ENCODE results near the gene MBLAC1. TPM values are rescaled to one million over a fixed set of nuclear protein-coding genes. Genes with fewer than 3 reads are reported as not detected.
"Not testable (repeated sequence)": the region's sequence is repeated elsewhere in the genome, so short reads cannot be mapped to it uniquely, and the experiment has no call there.

MBLAC1 gene
- total and polyA plus RNA-seq, 2 donors, result 1.3 to 4.7 TPM

DNA sequence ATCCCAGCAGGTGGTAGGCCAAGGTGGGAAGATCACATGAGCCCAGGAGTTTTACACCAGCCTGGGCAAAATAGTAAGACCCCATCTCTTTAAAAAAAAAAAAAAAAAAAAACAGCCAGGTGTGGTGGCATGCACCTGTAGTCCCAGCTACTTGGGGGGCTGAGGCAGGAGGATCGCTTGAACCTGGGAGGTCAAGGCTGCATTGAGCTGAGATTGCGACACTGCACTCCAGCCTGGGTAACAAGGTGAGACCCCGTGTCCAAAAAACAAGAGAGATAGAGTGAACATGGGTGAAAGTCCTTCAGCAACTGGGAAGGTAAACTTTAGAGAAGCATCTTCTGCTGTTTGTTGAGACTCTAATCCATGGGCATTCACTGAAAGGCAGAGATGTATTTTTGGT lies 15.7 kb downstream of the MBLAC1 start:
- 94% methylated on average over 3 of the region's 3 CpGs for WGBS
- Histone ChIP-seq H3K36me3 (ENCODE audit: insufficient read depth) (no peaks in the 10 kb centered on the region), H3K4me1 (ENCODE audit: insufficient read depth) (no peaks in the 10 kb centered on the region), H3K4me3 (ENCODE audit: low read depth, low read length) (no peak overlapping the region), H3K27ac (ENCODE audit: low read depth) (no peak overlapping the region)
- DNase-seq (ENCODE audit: extremely low spot score), result no peak

DNA sequence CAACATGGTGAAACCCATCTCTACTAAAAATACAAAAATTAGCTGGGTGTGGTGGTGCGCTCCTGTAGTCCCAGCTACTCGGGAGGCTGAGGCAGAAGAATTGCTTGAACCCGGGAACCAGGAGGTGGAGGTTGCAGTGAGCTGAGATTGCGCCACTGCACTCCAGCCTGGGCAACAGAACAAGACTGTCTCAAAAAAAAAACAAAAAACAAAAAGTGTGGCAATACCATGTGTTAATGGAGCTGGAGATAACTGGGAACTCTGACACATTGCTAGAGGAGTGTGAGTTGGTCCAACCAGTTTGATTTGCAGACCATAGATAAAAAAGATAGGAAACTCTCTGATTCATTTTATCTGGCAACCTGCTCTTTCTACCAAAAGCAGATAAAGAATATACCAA lies 19.6 kb downstream of the MBLAC1 start:
- not testable (repeated sequence) for H3K36me3 ChIP-seq (ENCODE audit: insufficient read depth); H3K4me3 ChIP-seq (ENCODE audit: low read depth, low read length); DNase-seq (ENCODE audit: extremely low spot score); H3K27ac ChIP-seq (ENCODE audit: low read depth); H3K4me1 ChIP-seq (ENCODE audit: insufficient read depth)
- 90% methylated on average over 4 of the region's 4 CpGs for WGBS

GRCh38 chr7:100147278-100147677 lies 20.5 kb downstream of the MBLAC1 start:
- Histone ChIP-seq H3K4me1 (ENCODE audit: insufficient read depth) (no peaks in the 10 kb centered on the region), H3K4me3 (ENCODE audit: low read depth, low read length) (no peak overlapping the region), H3K36me3 (ENCODE audit: insufficient read depth) (no peaks in the 10 kb centered on the region), H3K27ac (ENCODE audit: low read depth) (no peak overlapping the region)
- 94% methylated on average over 2 of the region's 2 CpGs for WGBS
- DNase-seq (ENCODE audit: extremely low spot score), result no peak

- Histone ChIP-seq H3K4me3 (ENCODE audit: low read depth, low read length) (peak overlapping the region; percentile 27), H3K4me1 (ENCODE audit: insufficient read depth) (no peaks in the 10 kb centered on the region), H3K36me3 (ENCODE audit: insufficient read depth) (no peaks in the 10 kb centered on the region), H3K27ac (ENCODE audit: low read depth) (peak overlapping the region; percentile 44)
- no peak for DNase-seq (ENCODE audit: extremely low spot score)
- 11% methylated on average over 14 of the region's 14 CpGs for WGBS
Measured at GRCh38 chr7:100148225-100148558, 21.4 kb downstream of the MBLAC1 start.

GRCh38 chr7:100148559-100149328 lies 22.0 kb downstream of the MBLAC1 start, which contains the start of gene LAMTOR4:
Gene LAMTOR4, plus strand, starts transcription at chr7:100148918. Its CDS starts 55 bp downstream, at chr7:100148973.
- H3K4me1 ChIP-seq (ENCODE audit: insufficient read depth), result no peaks in the 10 kb centered on the region
- H3K36me3 ChIP-seq (ENCODE audit: insufficient read depth), result no peaks in the 10 kb centered on the region
- DNase-seq (ENCODE audit: extremely low spot score), result peak; percentile 96
- peak within 1 kb of the TSS; percentile 90 for H3K27ac ChIP-seq (ENCODE audit: low read depth)
- WGBS, result under 1% methylated on average over 46 of the region's 46 CpGs
- peak within 1 kb of the TSS; percentile 69 for H3K4me3 ChIP-seq (ENCODE audit: low read depth, low read length)

GRCh38 chr7:100152404-100152803 lies 25.6 kb downstream of the MBLAC1 start:
- Histone ChIP-seq H3K27ac (ENCODE audit: low read depth) (no peak overlapping the region), H3K4me1 (ENCODE audit: insufficient read depth) (no peaks in the 10 kb centered on the region), H3K4me3 (ENCODE audit: low read depth, low read length) (no peak overlapping the region), H3K36me3 (ENCODE audit: insufficient read depth) (no peaks in the 10 kb centered on the region)
- DNase-seq (ENCODE audit: extremely low spot score), result no peak

DNA sequence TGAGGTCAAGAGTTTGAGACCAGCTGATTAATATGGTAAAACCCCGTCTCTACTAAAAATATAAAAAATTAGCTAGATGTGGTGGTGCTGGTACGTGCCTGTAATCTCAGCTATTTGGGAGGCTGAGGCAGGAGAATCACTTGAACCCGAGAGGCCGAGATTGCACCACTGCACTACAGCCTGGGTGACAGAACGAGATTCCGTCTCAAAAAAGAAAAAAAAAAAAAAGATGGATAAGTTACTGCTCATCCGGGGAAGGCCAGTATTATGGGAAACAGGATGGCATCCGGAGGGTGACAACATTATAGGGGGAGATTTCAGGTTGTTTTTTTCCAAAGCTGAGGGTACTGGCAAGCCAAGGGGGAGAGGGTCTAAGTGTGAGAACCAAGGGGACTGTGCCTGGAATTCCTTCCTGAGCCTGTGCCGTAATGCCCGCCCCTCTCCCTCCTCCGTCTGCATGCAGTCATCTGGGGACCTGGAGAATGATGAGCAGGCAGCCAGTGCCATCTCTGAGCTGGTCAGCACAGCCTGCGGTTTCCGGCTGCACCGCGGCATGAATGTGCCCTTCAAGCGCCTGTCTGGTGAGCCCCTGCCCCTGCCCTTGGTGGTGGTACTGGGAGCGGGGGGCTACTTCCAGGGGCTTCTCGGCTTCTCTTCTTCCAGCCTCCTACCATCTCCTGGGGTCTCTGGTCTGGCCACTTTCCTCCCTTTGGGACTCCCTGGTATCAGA lies 26.3 kb downstream of the MBLAC1 start:
- Histone ChIP-seq H3K4me1 (ENCODE audit: insufficient read depth) (peaks cover 3% of the 10 kb centered on the region), H3K4me3 (ENCODE audit: low read depth, low read length) (no peak overlapping the region), H3K27ac (ENCODE audit: low read depth) (no peak overlapping the region), H3K36me3 (ENCODE audit: insufficient read depth) (no peaks in the 10 kb centered on the region)
- whole genome bisulfite sequencing, result 88% methylated on average over 18 of the region's 18 CpGs
- DNase-seq (ENCODE audit: extremely low spot score), result no peak

DNA sequence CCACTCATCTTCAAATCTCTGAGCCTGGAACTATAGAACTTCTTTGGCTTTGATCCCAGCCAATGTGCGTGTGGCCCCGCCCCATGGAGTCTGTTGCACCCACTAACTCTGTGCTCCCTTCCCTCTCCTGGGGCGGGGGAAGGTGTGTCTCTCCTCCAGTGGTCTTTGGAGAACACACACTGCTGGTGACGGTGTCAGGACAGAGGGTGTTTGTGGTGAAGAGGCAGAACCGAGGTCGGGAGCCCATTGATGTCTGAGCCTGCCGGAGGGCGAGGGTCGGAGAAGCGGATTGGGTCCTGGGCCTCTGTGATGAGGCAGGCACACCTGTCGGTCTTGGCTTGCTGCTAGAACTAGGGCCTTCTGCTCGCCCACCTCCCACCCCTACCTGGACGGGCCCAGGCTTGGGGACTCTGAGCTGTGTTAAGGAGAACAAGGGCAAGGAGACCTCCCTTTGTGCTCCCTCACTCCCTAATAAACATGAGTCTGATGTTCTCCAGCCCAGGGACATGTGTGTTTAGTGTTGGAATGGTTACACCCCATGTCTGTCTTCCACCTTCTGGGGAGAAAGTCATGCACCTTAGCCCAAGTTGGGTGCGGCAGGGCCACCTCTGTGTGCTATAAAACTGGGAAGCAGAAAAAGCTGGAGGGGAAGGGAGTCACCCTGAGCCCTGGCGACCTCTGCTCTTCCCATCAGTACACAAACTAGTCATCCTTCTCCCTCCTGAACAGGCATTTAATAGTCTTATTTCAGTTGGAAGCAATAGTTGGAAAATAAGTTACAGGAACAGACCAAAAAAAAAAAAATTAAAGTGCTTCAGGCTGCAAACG lies 27.2 kb downstream of the MBLAC1 start:
- Histone ChIP-seq H3K4me3 (ENCODE audit: low read depth, low read length) (no peak overlapping the region), H3K4me1 (ENCODE audit: insufficient read depth) (peaks cover 3% of the 10 kb centered on the region), H3K27ac (ENCODE audit: low read depth) (no peak overlapping the region), H3K36me3 (ENCODE audit: insufficient read depth) (no peaks in the 10 kb centered on the region)
- DNase-seq (ENCODE audit: extremely low spot score), result no peak
- WGBS, result 72% methylated on average over 16 of the region's 16 CpGs

DNA sequence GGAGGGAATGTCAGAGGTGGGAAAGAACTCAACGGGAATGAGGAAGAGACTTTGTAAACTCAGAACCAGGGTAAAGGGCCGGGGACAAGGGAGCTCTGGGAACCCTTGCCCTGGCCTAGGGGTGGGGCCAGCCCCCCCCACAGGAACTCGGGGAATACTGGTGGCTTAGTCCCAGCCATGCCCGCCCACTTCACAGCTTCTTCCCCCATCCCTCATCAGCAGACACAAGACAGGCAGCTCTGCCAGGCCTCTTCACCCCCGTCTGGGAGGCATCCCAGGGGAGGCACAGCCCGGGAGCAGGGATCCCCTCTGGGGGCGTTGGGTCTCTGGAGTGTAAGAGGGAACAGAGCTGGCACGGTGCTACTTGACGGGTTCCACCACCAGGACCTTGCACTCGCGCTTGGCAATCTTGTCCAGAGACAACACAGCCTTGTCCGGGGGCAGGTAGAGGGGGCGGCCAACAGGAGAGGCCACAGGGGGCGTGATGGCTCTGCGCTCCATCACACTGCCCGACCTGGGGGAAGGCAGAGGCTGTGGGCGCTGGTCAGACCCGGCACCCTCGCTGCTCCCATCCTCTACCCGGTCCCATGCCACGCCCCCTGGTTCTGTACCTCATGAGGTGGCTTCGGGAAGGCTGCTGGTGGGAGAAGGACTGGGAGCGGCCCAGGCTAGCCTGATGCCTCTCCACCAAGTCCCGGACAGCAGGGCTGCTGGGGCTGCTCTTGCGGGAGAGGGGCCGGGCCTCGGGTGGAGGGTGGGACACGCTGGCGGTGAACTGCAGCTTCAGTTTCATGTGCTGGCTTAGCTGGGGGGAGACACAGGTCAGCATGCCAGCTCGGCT lies 28.1 kb downstream of the MBLAC1 start:
- no peak overlapping the region for H3K27ac ChIP-seq (ENCODE audit: low read depth)
- peaks cover 3% of the 10 kb centered on the region for H3K4me1 ChIP-seq (ENCODE audit: insufficient read depth)
- WGBS, result 72% methylated on average over 30 of the region's 30 CpGs
- no peak for DNase-seq (ENCODE audit: extremely low spot score)
- H3K36me3 ChIP-seq (ENCODE audit: insufficient read depth), result no peaks in the 10 kb centered on the region
- no peak overlapping the region for H3K4me3 ChIP-seq (ENCODE audit: low read depth, low read length)

DNA sequence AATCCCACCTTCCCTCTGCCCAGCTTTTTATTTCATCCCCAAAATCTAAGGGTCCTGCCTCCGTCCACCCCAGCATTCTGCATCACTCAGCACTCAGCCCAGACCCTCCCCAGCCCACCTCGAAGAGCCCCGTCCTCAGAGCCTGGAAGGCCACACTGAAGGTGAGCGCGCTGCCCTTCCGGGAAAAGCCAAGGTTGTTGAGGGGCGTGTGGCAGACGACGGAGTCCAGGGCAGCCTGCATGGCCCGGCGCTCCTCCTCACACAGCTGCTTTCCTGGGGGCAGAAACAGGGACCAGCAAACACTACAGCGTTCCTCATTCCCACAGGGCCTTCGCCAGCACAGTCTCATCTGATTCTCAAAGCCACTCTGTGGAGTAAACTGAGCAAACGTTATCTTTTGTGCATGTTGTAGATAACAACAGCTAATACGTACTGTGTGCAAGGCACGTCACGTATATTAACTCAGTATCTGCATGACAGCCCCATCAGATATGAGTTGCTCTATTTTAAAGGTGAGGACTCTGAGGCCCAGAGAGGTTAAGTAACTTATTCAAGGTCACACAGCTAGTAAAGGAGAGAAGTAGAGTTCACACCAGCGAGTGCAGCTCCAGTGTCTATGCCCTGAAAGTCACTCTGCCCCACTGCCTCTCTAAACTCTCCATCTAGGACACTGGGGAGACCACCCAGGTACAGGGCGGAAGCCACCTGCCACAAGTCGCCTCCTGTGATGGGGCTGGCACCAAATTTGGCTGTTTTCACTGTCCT lies 29.0 kb downstream of the MBLAC1 start:
- 80% methylated on average over 20 of the region's 20 CpGs for WGBS
- H3K4me3 ChIP-seq (ENCODE audit: low read depth, low read length), result no peak overlapping the region
- no peaks in the 10 kb centered on the region for H3K36me3 ChIP-seq (ENCODE audit: insufficient read depth)
- DNase-seq (ENCODE audit: extremely low spot score), result no peak
- H3K27ac ChIP-seq (ENCODE audit: low read depth), result no peak overlapping the region
- peaks cover 3% of the 10 kb centered on the region for H3K4me1 ChIP-seq (ENCODE audit: insufficient read depth)

DNA sequence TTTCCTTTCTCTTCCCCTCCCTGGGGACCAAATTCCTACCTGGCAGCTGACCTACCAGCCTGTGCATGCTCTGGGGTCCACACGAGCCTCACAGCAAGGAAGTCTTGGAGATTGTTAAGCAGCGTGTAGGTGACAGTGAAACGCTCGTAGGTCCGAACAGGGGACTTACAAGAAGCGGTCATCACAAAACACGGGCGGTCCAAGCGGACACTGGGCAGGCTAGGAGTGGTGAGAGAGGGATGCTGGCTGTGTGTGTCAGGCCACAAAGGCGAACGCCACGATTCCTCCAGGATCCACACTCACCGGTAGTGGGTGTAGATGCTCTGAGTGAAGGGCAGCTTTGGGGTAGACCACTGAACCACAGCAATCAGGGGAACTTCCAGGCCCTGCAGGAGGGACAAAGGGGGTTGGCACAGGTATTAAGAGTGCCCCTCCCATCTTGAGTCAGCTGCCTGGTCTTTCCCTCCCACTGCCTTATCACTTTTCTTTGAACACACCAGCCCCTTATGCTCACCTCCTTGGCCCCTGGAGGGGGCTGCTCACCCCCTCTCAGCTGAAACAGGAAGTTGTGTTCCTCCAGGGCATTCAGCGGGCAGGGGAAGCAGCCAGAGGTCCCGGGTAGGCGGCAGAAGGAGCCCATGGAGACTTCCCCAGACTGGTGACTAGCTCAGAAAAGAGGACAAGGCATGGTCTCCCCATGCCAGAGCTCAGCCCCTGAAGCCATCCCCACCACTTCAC lies 29.7 kb downstream of the MBLAC1 start:
- WGBS, result 83% methylated on average over 16 of the region's 16 CpGs
- H3K27ac ChIP-seq (ENCODE audit: low read depth), result no peak overlapping the region
- peaks cover 3% of the 10 kb centered on the region for H3K4me1 ChIP-seq (ENCODE audit: insufficient read depth)
- no peak for DNase-seq (ENCODE audit: extremely low spot score)
- no peak overlapping the region for H3K4me3 ChIP-seq (ENCODE audit: low read depth, low read length)
- H3K36me3 ChIP-seq (ENCODE audit: insufficient read depth), result no peaks in the 10 kb centered on the region

- no peak for DNase-seq (ENCODE audit: extremely low spot score)
- no peak overlapping the region for H3K27ac ChIP-seq (ENCODE audit: low read depth)
- H3K4me1 ChIP-seq (ENCODE audit: insufficient read depth), result peaks cover 3% of the 10 kb centered on the region
- WGBS, result 75% methylated on average over 5 of the region's 5 CpGs
- H3K36me3 ChIP-seq (ENCODE audit: insufficient read depth), result no peaks in the 10 kb centered on the region
- no peak overlapping the region for H3K4me3 ChIP-seq (ENCODE audit: low read depth, low read length)
Measured at GRCh38 chr7:100157069-100157333, 30.2 kb downstream of the MBLAC1 start.
